Right kidney (tissue), 1 donor: ENCODE results near the gene ILK.

Experiments used
- DNase-seq: peaks from one replicate; pipeline ENCODE4 v3.0.0-alpha.2; 2016

ILK gene

GRCh38 chr11:6634534-6634933 is 31.0 kb downstream of the ILK start:
- DNase-seq: no peak

- DNase-seq: peak; percentile 47
These were observed 31.7 kb downstream of the ILK start for GRCh38 chr11:6635082-6635932.

- DNase-seq: no peak
These were observed 32.9 kb downstream of the ILK start for GRCh38 chr11:6636480-6636879.

- no peak for DNase-seq
These were observed 34.3 kb downstream of the ILK start for GRCh38 chr11:6637871-6638270.

- DNase-seq: no peak
These were observed 34.9 kb downstream of the ILK start for GRCh38 chr11:6638429-6638828.

GRCh38 chr11:6640036-6640984 is 36.7 kb downstream of the ILK start:
- no peak for DNase-seq

GRCh38 chr11:6640985-6641701 is 37.6 kb downstream of the ILK start:
- DNase-seq: no peak

- DNase-seq: no peak
These were observed 39.4 kb downstream of the ILK start for GRCh38 chr11:6642957-6643356.

- no peak for DNase-seq
These were observed 42.5 kb downstream of the ILK start for GRCh38 chr11:6646071-6646470.

- peak; percentile 49 for DNase-seq
These were observed 43.0 kb downstream of the ILK start for GRCh38 chr11:6646576-6646917.

- peak; percentile 47 for DNase-seq
These were observed 43.5 kb downstream of the ILK start for GRCh38 chr11:6646918-6647679.

- DNase-seq: no peak
These were observed 44.3 kb downstream of the ILK start for GRCh38 chr11:6647836-6648235.

GRCh38 chr11:6648501-6648900 is 44.9 kb downstream of the ILK start:
- no peak for DNase-seq

GRCh38 chr11:6650104-6650503 is 46.5 kb downstream of the ILK start:
- DNase-seq: no peak

- DNase-seq: no peak
These were observed 47.4 kb downstream of the ILK start for GRCh38 chr11:6650980-6651379.

- no peak for DNase-seq
These were observed 48.6 kb downstream of the ILK start for GRCh38 chr11:6652182-6652581.

- no peak for DNase-seq
These were observed 49.5 kb downstream of the ILK start for GRCh38 chr11:6653097-6653496.

GRCh38 chr11:6653656-6654055 is 50.1 kb downstream of the ILK start:
- no peak for DNase-seq

GRCh38 chr11:6654281-6655019 is 50.9 kb downstream of the ILK start:
- DNase-seq: no peak

- DNase-seq: peak; percentile 66
These were observed 51.6 kb downstream of the ILK start for GRCh38 chr11:6655020-6655789.
